Fibroblast of pulmonary artery (primary cell): ENCODE data around the gene COMTD1.

Source experiments
- DNase-seq: peaks from one replicate; pipeline ENCODE4 v3.0.0-alpha.2; 2010; ENCODE audit warnings: low read depth
- H3K4me3 ChIP-seq: replicated peaks from 2 replicates; pipeline ENCODE4 v1.5.1; 2011; ENCODE audit warnings: low read depth, mild to moderate bottlenecking, control low read depth, low read length, moderate library complexity
- TF ChIP-seq, protein P1 (sequence below): IDR thresholded peaks from 2 replicates; pipeline ENCODE4 v1.5.1; 2011; ENCODE audit warnings: mild to moderate bottlenecking, control low read depth, low read length, inconsistent platforms; ENCODE audit errors: missing control alignments

Gene COMTD1

DNA sequence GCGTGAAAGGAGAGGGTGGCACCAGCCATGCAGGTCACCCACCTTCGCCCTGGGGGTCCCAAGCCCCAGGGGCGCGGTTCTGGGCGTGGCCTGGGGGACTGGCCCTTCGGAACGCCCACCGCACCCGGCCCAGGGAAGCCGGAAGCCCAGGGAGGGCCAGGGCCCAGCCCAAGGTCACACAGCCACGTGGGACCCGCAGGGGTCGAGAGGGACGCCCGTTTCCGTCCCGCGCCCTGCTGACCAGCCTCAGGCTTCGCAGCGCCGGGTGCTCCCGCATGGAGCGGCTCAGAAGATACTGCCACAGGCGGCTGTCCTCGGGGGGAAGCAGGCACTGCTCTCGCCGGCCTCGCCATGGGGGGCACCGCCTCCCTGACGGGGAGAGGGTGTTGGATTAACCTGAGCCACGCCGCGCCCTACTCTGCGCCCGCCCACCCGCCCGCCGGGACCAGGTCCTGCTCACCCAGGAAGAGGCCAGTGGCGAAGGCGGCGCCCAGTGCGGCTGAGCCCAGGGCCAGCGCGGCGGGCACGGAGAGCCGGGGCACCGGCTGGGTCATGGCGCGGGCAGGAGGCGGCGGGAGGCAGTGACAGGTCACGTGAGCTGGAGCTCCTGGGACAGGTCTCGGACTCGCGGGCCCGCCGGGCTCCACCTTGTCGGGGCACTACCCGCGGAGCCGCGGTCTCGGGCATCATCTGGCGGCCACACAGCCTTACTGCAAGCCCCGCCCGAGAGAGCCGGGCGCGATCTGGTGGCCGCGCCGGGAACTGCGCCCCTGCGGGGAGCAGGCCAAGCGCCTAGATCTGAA lies at the start of gene COMTD1:
COMTD1 (minus strand) TSS at position 583 of the 803 bp plus-strand sequence; CDS start at position 554, 29 bp downstream.
- DNase-seq = peak; percentile 88
- H3K4me3 ChIP-seq = peak within 1 kb of the TSS; percentile 65
- TF ChIP-seq, protein P1, sequence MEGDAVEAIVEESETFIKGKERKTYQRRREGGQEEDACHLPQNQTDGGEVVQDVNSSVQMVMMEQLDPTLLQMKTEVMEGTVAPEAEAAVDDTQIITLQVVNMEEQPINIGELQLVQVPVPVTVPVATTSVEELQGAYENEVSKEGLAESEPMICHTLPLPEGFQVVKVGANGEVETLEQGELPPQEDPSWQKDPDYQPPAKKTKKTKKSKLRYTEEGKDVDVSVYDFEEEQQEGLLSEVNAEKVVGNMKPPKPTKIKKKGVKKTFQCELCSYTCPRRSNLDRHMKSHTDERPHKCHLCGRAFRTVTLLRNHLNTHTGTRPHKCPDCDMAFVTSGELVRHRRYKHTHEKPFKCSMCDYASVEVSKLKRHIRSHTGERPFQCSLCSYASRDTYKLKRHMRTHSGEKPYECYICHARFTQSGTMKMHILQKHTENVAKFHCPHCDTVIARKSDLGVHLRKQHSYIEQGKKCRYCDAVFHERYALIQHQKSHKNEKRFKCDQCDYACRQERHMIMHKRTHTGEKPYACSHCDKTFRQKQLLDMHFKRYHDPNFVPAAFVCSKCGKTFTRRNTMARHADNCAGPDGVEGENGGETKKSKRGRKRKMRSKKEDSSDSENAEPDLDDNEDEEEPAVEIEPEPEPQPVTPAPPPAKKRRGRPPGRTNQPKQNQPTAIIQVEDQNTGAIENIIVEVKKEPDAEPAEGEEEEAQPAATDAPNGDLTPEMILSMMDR = peak; percentile 97

DNA sequence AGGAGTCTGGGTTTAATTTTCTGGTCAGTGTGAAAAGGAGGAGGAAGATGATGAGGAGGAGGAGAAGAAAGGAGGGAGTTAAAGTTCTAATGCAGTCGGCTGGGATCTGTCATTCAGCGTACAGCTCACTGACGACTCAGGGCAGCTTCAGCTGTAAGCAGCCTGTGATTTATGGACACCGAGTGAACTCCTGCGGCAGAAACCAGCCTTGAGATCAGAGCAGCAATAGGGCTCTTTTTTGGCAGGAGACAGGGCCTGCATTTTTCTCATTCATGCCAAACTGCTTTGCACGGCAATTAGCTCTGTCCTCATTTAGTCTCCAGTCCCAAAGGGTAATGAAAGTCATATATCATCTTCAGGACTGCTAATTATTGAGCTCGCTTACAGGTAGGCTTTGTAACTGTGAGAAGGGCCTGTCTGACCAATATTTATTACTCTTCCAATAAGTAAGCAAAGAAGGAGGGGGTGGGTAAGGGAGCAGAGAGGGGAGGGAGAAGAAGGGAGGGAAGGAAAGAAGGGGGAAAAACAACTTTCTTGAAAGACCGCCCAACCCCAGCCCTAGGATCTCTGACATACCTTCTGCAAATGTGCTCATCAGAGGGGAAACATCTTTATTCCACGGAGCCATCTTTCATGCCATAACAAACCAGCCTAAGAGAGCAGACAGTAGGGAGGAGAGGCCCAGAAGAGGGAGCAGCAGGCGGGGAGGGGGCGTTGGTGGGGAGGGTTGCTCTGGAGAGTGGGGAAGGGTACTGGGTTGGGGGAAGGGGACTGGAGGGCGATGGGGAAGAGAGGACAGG lies 48.1 kb upstream of the COMTD1 start:
- TF ChIP-seq, protein P1 = no peak
- H3K4me3 ChIP-seq = no peak overlapping the region
- peak; percentile 48 for DNase-seq

DNA sequence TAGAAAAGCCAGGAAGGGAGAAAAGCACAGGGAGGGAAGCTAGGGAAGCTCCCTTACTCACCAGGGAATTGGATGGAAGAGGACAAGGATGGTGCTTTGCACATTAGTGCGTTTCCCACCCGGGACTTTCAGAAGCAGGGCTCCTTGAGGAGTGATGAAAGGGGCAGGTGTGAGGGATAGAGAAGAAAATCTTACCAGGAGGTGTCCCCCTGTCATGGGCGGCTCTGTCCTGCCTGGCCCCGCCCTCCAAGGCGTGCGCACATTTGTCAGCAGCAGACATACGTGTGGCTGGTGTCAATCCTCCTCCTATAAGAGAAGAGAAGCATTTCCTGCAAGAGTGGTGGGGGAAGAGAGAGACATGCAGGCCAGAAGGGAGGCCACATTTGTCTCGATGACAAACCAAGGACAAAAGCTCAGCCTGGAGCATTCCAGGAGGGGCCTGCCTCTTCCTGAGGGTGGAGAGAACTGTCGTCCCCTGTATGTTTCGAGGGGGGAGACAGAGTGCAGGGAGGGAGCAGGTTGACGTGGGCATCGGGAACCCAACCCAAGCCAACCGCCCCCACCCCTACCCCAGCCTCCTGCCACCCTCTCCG lies 47.4 kb upstream of the COMTD1 start:
- TF ChIP-seq, protein P1 = no peak
- H3K4me3 ChIP-seq = no peak overlapping the region
- DNase-seq = no peak

DNA sequence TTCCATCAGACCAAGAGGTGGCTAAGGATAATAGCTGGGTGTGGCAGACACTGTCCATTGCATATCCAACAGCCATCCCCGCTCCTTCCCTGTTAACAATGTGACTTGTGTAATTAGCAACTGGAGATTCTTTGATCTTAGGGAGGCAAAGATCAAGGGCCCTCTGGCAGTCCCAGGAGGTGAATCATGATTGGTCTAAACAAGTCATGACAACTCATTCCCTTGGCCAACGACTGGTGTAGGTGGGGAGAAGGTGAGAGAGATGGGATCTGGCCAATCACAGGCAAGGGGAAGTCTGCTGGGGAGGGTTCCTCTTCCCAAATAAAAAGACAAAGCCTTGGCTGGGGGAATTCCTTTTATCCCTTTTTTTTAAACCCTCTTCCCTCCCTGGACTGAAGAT lies 46.2 kb upstream of the COMTD1 start:
- TF ChIP-seq, protein P1 = no peak
- no peak overlapping the region for H3K4me3 ChIP-seq
- DNase-seq = no peak

DNA sequence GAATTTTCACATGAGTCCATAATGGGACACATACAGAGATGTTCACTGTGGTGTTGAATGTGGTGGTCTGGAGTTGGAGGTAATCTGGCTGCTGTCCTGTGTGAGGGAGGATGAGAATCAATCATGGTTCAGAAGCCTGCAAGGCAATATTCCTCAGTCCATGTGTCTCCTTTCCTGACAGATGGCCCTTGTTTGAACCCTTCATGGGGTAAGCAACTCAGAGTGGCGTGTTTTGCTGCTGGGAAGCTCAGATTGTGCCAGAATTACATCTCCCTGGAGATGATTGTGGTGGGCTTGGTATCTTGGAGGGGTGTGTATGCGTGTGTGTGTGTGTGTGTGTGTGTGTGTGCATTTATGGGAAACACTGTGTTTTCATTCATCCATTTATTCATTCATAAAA lies 44.5 kb upstream of the COMTD1 start:
- no peak overlapping the region for H3K4me3 ChIP-seq
- no peak for DNase-seq
- TF ChIP-seq, protein P1 = no peak

DNA sequence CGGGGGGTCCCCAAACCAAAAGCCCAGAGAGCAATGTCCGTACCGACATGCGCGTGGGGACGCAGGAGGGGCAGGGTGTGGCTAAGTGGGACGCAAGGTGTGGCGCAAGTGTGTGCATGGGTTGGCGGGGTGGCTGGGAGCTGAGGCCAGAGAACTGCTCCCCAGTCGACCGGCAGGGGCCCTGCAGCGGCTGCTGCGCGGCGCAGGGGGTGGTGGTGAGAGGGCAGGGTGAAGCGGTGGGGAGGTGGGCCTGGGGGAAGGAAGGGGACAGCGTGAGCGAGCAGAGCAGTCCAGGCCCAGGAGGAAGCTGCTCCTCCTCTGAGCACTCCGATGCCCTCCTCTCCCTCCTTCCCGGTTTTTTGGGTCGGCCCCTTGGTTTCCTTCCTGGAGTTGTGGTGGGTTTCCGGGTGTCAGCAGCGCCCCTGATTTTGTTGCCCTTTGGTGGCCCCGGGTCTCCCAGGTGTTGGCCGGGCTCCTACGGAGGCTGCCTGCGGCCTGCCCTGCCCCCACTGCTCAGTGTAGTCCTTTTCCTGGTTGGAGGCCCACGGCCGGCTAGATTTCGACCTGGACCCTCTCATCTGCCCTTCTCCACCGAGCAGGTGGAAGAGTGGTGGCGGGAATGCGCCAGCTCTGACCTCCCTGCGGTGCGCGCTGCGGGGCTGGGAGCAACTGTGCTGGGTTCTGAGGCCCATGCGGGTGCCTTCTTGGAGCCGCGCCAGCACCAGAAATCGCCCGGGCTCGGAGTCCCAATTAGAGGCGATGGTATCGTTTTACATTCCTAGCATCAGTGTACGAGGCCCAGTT lies 40.5 kb upstream of the COMTD1 start:
- H3K4me3 ChIP-seq = no peak overlapping the region
- TF ChIP-seq, protein P1 = no peak
- no peak for DNase-seq
